Hepatocyte (in vitro differentiated cells): ENCODE measurements around the gene DUOXA2. TPM values are rescaled to one million over a fixed set of nuclear protein-coding genes. Genes with fewer than 3 reads are reported as not detected.

Experiments used
- DNase-seq: peaks from one replicate; pipeline ENCODE4 v3.0.0-alpha.2; 2016; ENCODE audit warnings: low spot score
- H2AFZ ChIP-seq: fragments of 200-600 bp; sonication (generic); 2 replicates; pipeline ENCODE4 v1.6.0; 2016; ENCODE audit warnings: antibody characterized with exemption, mild to moderate bottlenecking
- H3K27ac ChIP-seq: fragments of 200-600 bp; sonication (generic); 2 replicates; pipeline ENCODE4 v1.5.1; 2016; ENCODE audit warnings: mild to moderate bottlenecking
- H3K27me3 ChIP-seq: fragments of 200-600 bp; sonication (generic); 2 replicates; pipeline ENCODE4 v1.6.1; 2016
- H3K36me3 ChIP-seq: fragments of 200-600 bp; sonication (generic); replicated peaks from 2 replicates; pipeline ENCODE4 v1.5.1; 2016; ENCODE audit warnings: low read depth; ENCODE audit not compliant: insufficient read depth
- H3K4me1 ChIP-seq: fragments of 200-600 bp; sonication (generic); 2 replicates; pipeline ENCODE4 v1.5.1; 2016; ENCODE audit warnings: mild to moderate bottlenecking, moderate library complexity; ENCODE audit not compliant: insufficient read depth
- H3K4me2 ChIP-seq: fragments of 200-600 bp; sonication (generic); 2 replicates; pipeline ENCODE4 v1.6.0; 2016
- H3K4me3 ChIP-seq: fragments of 200-600 bp; sonication (generic); 2 replicates; pipeline ENCODE4 v1.5.1; 2016; ENCODE audit warnings: mild to moderate bottlenecking
- H3K79me2 ChIP-seq: fragments of 200-600 bp; sonication (generic); 2 replicates; pipeline ENCODE4 v1.6.0; 2017; ENCODE audit warnings: mild to moderate bottlenecking
- H3K9me2 ChIP-seq: fragments of 200-600 bp; sonication (generic); replicated peaks from 2 replicates; pipeline ENCODE4 v1.6.0; 2017; ENCODE audit warnings: mild to moderate bottlenecking; ENCODE audit not compliant: insufficient read depth
- H3K9me3 ChIP-seq: fragments of 200-600 bp; sonication (generic); 2 replicates; pipeline ENCODE4 v1.5.1; 2016; ENCODE audit warnings: low read depth, mild to moderate bottlenecking
- H4K20me1 ChIP-seq: fragments of 200-600 bp; sonication (generic); 2 replicates; pipeline ENCODE4 v1.6.0; 2016; ENCODE audit warnings: mild to moderate bottlenecking; ENCODE audit not compliant: insufficient read depth, poor library complexity, severe bottlenecking
- EZH2 ChIP-seq: fragments of 200-600 bp; sonication (generic); IDR thresholded peaks from 2 replicates; pipeline ENCODE4 v1.6.1; 2016; ENCODE audit warnings: antibody characterized with exemption, mild to moderate bottlenecking, borderline replicate concordance
- EZH2phosphoT487 ChIP-seq: fragments of 200-600 bp; sonication (generic); IDR thresholded peaks from one replicate; pipeline ENCODE4 v1.6.1; 2018; ENCODE audit warnings: antibody characterized with exemption, mild to moderate bottlenecking, low read depth, moderate library complexity; ENCODE audit not compliant: unreplicated experiment, severe bottlenecking
- WGBS: methylation state at CpG from one replicate; pipeline ENCODE4 v1.1.6; 2016; ENCODE audit warnings: low lambda C conversion rate; ENCODE audit errors: missing lambda C conversion rate; 5-methylcytosine and 5-hydroxymethylcytosine counted together
- polyA plus RNA-seq: library from polyadenylated mRNA; unstranded; fragments of >200 nt; fragmentation: Nextera tagmentation; extraction: Ambion mirVana; gene quantifications from 2 replicates; pipeline ENCODE4 v1.2.1, GENCODE V29; 2016
- total RNA-seq: library from RNA; depleted of rRNA; stranded (reverse); fragments of >200 nt; gene quantifications from 2 replicates; pipeline ENCODE4 v1.2.3, GENCODE V29; 2014
- TF ChIP-seq, protein P1 (sequence below): fragments of 200-600 bp; sonication (generic); IDR thresholded peaks from 2 replicates; pipeline ENCODE4 v1.5.1; 2016; ENCODE audit warnings: antibody characterized with exemption, mild to moderate bottlenecking; ENCODE audit not compliant: poor library complexity

Gene DUOXA2
- total and polyA plus RNA-seq, 2 experiments from 2014 or later: 13.8 to 35.8 TPM

GRCh38 chr15:45149060-45149459, 34.9 kb downstream of the DUOXA2 start:
- H3K9me3 ChIP-seq: no peaks in the 10 kb centered on the region
- no peaks in the 10 kb centered on the region for H3K79me2 ChIP-seq
- no peak overlapping the region for H3K27ac ChIP-seq
- TF ChIP-seq EZH2phosphoT487 (no peak), EZH2 (no peak)
- TF ChIP-seq, protein P1, sequence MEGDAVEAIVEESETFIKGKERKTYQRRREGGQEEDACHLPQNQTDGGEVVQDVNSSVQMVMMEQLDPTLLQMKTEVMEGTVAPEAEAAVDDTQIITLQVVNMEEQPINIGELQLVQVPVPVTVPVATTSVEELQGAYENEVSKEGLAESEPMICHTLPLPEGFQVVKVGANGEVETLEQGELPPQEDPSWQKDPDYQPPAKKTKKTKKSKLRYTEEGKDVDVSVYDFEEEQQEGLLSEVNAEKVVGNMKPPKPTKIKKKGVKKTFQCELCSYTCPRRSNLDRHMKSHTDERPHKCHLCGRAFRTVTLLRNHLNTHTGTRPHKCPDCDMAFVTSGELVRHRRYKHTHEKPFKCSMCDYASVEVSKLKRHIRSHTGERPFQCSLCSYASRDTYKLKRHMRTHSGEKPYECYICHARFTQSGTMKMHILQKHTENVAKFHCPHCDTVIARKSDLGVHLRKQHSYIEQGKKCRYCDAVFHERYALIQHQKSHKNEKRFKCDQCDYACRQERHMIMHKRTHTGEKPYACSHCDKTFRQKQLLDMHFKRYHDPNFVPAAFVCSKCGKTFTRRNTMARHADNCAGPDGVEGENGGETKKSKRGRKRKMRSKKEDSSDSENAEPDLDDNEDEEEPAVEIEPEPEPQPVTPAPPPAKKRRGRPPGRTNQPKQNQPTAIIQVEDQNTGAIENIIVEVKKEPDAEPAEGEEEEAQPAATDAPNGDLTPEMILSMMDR: no peak
- WGBS: 43% methylated on average over 1 of the region's 1 CpG
- H2AFZ ChIP-seq: no peak overlapping the region
- no peaks in the 10 kb centered on the region for H4K20me1 ChIP-seq
- H3K9me2 ChIP-seq: no peaks in the 10 kb centered on the region
- H3K36me3 ChIP-seq: no peaks in the 10 kb centered on the region
- no peak overlapping the region for H3K4me2 ChIP-seq
- no peaks in the 10 kb centered on the region for H3K4me1 ChIP-seq
- no peaks in the 10 kb centered on the region for H3K27me3 ChIP-seq
- DNase-seq: no peak
- no peak overlapping the region for H3K4me3 ChIP-seq

DNA sequence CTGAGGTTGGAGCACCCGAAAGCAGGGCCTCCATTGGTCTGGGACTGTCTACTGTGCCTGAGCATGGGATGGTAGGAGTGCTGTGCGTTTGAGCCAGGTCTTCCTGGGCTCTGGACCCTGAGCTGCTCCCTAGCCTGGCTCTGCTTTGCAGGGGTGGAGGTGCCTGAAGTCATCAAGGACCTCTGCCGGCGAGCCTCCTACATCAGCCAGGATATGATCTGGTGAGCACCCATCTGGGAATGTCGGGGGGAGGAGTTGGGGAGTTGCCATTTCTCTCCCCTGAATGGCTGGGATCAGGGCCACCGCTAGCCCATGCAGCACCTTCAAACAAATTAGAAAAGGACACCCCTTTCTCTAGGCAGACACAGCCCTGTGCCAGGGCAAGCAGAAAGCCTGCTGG, 36.4 kb downstream of the DUOXA2 start:
- no peak for DNase-seq
- H2AFZ ChIP-seq: no peak overlapping the region
- no peak overlapping the region for H3K4me2 ChIP-seq
- TF ChIP-seq EZH2phosphoT487 (no peak), EZH2 (no peak)
- TF ChIP-seq, protein P1: no peak
- H3K4me3 ChIP-seq: no peak overlapping the region
- no peak overlapping the region for H3K27ac ChIP-seq
- H3K9me2 ChIP-seq: no peaks in the 10 kb centered on the region
- 82% methylated on average over 6 of the region's 6 CpGs for WGBS
- H3K27me3 ChIP-seq: no peaks in the 10 kb centered on the region
- no peaks in the 10 kb centered on the region for H3K36me3 ChIP-seq
- no peaks in the 10 kb centered on the region for H3K79me2 ChIP-seq
- H4K20me1 ChIP-seq: no peaks in the 10 kb centered on the region
- no peaks in the 10 kb centered on the region for H3K4me1 ChIP-seq
- H3K9me3 ChIP-seq: no peaks in the 10 kb centered on the region

- WGBS: 92% methylated on average over 6 of the region's 6 CpGs
- Histone ChIP-seq H3K27me3 (no peaks in the 10 kb centered on the region), H3K36me3 (no peaks in the 10 kb centered on the region), H3K9me2 (no peaks in the 10 kb centered on the region), H3K79me2 (no peaks in the 10 kb centered on the region), H3K4me1 (no peaks in the 10 kb centered on the region), H3K9me3 (no peaks in the 10 kb centered on the region), H2AFZ (no peak overlapping the region), H4K20me1 (no peaks in the 10 kb centered on the region), H3K4me2 (no peak overlapping the region), H3K4me3 (no peak overlapping the region), H3K27ac (no peak overlapping the region)
- TF ChIP-seq EZH2 (no peak), EZH2phosphoT487 (no peak)
- TF ChIP-seq, protein P1: no peak
- no peak for DNase-seq
These were observed 36.9 kb downstream of the DUOXA2 start for GRCh38 chr15:45150997-45151396.
